Dedifferentiated amniotic fluid mesenchymal stem cell (primary cell): ENCODE measurements around the gene EFHD1.
"Not testable (repeated sequence)": the region's sequence is repeated elsewhere in the genome, so short reads cannot be mapped to it uniquely, and the experiment has no call there.

ENCODE experiments used
- DNase-seq: peaks from one replicate; pipeline ENCODE4 v3.0.0-alpha.2; 2016; ENCODE audit errors: extremely low spot score

EFHD1 gene

GRCh38 chr2:232649033-232649432, 15.6 kb downstream of the EFHD1 start:
- DNase-seq: no peak

- DNase-seq: no peak
These were observed 19.1 kb downstream of the EFHD1 start for GRCh38 chr2:232652505-232652851.

DNA sequence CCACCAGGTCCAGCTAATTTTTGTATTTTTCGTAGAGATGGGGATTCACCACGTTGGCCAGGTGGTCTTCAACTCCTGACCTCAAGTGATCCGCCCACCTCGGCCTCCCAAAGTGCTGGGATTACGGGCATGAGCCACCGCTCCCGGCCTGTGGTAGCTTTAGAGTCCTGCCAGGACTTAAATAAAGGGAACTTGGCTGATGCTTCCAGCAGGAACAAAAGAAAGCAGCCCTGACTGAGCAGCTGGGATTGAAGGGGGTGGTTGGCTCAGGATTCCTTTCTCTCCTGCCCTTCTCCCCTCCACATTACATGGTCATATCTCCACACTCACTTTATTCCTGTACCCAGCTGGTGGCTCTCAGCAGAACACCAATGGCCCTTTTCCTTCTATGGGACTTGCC, 20.0 kb downstream of the EFHD1 start:
- DNase-seq: no peak

GRCh38 chr2:232655392-232655791, 22.0 kb downstream of the EFHD1 start:
- no peak for DNase-seq

- DNase-seq: no peak
These were observed 24.9 kb downstream of the EFHD1 start for GRCh38 chr2:232658217-232658785.

DNA sequence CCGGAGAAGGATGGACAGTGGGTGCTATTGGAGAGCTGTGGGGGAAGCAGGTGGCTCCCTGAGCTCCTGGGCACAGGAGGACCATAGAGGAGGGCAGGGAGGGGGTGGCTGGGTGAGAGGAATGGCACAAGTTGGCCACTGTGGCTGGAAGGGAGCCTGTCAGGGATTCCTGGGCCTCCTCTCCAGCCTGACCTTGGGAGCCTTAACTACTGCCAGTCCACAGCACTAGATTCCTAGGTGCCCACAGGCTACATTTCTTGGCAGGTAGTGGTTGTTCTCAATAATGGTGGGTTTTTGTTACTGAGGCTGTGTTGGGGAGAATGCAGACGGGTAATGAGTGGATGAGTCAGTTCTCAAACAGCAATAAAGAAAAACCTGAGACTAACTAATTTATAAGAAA, 26.0 kb downstream of the EFHD1 start:
- no peak for DNase-seq

DNA sequence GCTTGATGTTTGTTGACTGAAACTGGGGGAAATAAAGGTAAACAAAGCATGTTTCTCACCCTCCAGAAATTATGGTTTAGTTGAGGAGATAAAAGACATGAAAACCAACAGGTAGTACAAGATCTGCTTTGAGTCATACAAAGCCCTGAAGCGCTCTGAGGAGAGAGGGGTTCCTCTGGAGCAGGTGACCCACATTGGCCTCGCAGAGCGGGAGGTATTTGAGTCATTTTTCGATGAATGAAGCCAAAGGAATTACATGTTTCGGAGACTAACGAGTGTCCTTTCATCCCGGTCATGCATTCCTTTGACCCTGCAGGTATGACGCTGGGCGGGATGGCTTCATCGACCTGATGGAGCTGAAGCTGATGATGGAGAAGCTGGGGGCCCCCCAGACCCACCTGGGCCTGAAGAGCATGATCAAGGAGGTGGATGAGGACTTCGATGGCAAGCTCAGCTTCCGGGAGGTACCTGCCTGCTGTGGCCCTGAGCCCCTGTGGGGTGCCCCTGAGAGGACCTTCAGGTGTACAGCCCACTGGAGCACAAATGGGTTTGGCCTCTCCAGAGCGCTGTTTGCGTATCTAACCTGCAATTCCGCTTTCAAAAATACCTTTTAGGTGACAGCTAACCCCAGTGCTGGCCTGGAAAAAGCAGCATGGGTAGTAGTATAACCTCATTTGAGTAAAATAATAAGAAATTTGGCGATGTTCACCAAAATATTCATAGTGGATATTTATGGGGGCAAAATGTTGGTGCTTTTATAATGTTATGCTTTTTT, 29.3 kb downstream of the EFHD1 start:
- no peak for DNase-seq

DNA sequence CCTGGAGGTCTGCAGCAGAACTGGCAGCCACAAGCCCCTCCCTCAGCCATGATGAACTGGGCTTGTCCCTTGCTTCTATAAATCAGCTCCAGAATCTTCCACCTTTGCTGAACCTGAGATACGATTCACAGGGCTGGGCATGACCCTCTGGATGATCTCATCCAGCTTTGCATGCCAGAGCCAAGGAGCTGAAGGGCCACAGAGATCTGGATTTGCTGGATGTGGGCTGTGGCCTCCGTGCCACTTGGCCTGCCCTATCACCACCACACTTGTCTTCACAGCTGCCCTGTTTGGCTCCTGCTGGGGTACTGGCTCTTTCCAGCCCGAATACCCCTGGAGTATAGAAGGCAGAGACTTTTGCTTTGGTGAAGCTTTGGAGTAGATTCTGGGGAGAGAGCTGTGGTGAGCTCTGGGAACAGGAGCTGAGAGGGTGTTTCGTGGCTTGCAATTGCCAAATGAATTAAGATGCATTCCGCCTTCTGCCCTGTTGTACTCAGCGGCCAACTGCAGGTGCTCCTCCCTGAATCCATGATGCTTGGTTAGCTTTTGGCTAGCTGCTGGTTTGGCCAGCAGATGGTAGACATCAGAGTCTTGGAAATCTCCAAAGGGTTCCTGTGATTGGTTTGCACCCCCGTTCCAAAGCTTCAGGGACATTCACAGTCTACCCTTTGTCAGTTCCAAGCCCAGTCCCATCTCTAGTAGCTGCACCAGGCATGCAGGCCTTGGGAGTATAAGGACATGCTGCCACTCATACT, 32.8 kb downstream of the EFHD1 start:
- no peak for DNase-seq

DNA sequence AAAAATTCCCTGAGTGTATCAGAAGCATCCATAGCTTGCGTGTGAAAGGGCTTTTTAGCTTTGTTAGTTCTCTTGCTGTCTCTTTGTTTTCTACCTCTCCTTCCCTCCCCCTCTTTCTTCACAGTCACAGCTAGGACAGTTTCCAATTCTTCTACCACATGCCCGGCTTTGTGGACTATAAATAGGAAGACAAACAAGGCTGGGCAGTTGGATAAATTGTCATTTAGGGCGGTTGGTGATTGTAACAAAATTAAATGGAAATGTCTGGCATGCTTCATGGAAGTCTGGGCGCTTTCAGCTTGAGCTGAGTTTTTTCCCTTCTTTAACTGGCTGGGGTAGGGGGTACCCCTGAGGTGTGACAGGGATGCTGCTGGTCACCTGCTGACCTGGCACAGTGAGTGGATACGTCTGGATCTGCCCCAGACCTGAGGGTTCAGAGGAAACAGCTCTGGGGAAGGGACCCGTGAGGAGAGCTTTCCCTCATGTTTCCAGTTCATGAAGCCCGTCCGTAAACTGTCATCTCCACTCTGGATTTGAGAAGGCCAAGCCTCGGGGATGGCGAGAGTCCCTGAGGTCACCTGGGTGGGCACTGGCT, 34.7 kb downstream of the EFHD1 start:
- no peak for DNase-seq

GRCh38 chr2:232668805-232669444, 35.5 kb downstream of the EFHD1 start:
- no peak for DNase-seq

DNA sequence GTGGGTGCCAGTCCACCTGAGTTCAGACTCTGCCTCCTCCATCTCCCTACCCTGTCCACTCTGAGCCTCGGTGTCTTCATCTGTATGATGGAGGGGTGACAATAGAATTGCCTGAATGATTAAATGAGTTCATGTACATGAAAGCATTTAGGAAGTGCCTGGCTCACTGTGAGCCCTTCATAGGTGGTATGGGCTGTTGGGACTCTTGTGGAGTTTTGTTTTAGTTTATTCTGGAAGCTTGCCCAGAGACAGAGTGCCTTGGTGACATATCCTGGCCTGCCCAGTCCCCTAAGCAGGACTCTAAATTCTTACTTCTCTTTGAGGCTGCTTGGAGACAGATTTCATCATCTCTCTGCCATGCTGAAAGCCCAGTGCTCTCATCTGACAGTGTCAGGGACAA, 39.2 kb downstream of the EFHD1 start:
- no peak for DNase-seq

- no peak for DNase-seq
These were observed 41.1 kb downstream of the EFHD1 start for GRCh38 chr2:232674491-232674890.

DNA sequence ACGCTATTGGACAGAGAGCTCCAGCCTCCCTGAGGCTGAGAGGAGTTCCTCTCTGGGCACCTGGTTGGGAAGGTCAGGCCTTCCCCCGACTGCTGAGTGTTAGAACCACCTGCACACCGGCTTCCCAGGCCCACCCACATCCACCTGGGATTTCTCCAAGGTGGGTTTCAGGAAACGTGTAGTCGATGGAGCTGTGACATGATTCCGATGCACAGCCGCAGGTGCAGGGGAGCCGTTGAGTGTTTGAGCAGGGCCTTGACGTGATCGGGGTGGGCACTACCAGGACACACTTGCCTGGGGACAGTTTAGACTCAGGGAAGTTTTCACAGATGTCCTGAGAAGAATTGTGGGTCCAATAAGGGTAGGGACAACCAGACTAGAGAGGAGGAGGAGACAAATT, 42.0 kb downstream of the EFHD1 start:
- no peak for DNase-seq

- no peak for DNase-seq
These were observed 46.6 kb downstream of the EFHD1 start for GRCh38 chr2:232680006-232680405.

DNA sequence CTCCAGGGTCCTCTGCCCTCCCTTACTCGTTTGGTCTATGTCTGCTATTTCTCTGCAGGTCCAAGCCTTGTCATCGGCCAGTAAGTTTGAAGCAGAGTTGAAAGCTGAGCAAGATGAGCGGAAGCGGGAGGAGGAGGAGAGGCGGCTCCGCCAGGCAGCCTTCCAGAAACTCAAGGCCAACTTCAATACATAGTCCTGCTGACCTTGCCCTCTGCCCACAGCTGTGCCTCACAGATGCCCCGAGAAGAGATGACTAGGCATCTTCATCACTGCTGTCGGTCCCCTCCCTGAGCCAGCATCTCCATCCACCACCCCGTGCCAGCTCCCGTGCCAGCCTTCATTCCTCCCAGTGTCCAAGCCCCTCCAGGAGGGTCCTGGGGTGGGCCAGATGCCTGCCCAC, 48.1 kb downstream of the EFHD1 start:
- DNase-seq: no peak

DNA sequence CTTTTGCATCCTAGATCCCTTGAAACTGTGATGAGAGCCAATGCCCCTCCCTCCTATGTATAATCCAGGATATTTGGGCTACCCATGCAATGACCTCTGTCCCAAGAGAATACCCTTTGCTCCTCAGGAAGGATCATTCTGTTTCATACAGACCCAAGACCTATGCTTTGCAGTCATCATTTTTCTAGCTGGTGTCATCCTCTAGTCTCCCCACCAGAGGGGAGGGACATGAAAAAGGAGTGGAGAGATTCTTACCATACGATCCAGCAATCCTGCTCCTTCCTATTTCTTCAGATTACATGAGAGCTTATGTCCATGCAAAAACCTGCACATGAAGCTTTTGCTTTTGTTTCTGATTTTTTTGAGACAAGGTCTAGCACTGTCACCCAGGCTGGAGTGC, 50.0 kb downstream of the EFHD1 start:
- no peak for DNase-seq

GRCh38 chr2:232685391-232685790, 52.0 kb downstream of the EFHD1 start:
- not testable (repeated sequence) for DNase-seq

GRCh38 chr2:232687382-232688160, 54.2 kb downstream of the EFHD1 start:
- DNase-seq: no peak

- DNase-seq: no peak
These were observed 54.8 kb downstream of the EFHD1 start for GRCh38 chr2:232688201-232688600.

DNA sequence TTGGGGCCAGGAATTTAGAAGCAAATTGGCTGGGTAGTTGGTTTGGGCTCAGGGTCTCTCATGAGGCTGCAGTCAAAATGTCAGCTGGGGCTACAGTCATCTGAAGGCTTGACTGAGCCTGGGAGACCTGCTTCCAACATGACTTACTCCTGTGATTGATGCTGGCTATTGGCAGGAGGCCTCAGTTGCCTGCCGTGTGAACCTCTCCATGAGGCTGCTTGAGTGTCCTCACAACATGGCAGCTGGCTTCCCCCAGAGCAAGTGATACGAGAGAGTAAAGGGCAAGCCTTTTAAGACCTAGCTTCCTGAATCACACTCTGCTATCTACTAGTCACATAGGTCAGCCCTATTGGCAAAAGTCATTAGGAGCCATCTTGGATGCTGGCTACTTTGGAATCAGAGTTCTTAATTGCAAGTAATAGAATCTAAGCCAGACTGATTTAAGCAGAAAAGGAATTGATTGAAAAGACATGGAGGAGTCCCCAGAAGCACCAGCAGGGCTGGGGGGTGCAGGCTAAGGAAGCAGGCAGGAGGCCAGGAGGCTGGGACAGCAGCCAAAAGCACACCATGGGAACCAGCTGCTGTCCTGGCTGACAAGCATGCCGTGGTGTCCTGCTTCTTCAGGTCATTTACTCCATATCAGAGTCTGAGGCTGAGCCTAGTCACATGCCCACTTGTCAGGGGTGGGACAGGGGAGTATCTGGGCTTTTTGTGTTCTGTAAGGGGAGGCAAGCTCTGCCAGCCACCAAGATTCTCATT, 55.9 kb downstream of the EFHD1 start:
- DNase-seq: no peak

DNA sequence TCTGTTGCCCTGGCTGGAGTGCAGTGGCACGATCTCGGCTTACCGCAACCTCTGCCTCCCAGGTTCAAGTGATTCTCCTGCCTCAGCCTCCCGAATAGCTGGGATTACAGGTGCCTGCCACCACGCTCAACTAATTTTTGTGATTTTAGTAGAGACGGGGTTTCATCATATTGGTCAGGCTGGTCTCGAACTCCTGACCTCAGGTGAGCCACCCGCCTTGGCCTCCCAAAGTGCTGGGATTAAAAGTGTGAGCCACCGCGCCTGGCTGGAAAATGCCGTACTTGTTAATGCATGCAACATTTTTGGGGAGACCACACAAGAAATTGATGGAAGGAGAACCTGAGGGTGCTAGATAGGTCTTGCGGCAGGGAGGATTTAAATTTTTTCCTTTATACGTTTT, 57.7 kb downstream of the EFHD1 start:
- DNase-seq: not testable (repeated sequence)
